SK-N-SH (cell line): ENCODE results near the gene SRSF12. TPM values are rescaled to one million over a fixed set of nuclear protein-coding genes. Genes with fewer than 3 reads are reported as not detected.

Source experiments
- CTCF ChIA-PET: fragments of 300-600, 350-600 bp; formaldehyde crosslinking; extraction: SDS; loops from one replicate; lab custom pipeline; 2021; lab: Yijun Ruan, JAX
- POLR2A ChIA-PET: fragments of 350-600 bp; sonication (Branson Sonifier 250); formaldehyde crosslinking; extraction: SDS; loops from one replicate; lab custom pipeline; 2020; ENCODE audit warnings: antibody characterized with exemption, inconsistent platforms; lab: Yijun Ruan, JAX
- DNase-seq: peaks from one replicate; pipeline ENCODE4 v3.0.0; 2012
- H2AFZ ChIP-seq: fragments of 200-600 bp; sonication (generic); 2 replicates; pipeline ENCODE4 v1.8.1; 2016; ENCODE audit warnings: antibody characterized with exemption, mild to moderate bottlenecking, low read depth
- H3F3A ChIP-seq: fragments of 200-600 bp; sonication (generic); replicated peaks from 2 replicates; pipeline ENCODE3; 2016; ENCODE audit warnings: antibody characterized with exemption, mild to moderate bottlenecking; ENCODE audit not compliant: insufficient read depth
- H3K27ac ChIP-seq, 2 experiments: fragments of 200-500 bp in 1 of 2; fragments of 200-600 bp in 1 of 2; sonication (Bioruptor generic) in 1 of 2; sonication (generic), shearing (Covaris generic) in 1 of 2; 2 replicates each; pipeline versions ENCODE4 v1.5.1 to v1.6.1; 2014 to 2016; ENCODE audit warnings: low read depth in 2 of 2, inconsistent platforms in 1 of 2, low read length in 1 of 2, mild to moderate bottlenecking in 1 of 2, mixed read lengths in 1 of 2
- H3K27me3 ChIP-seq: fragments of 200-600 bp; sonication (generic), shearing (Covaris generic); 2 replicates; pipeline ENCODE4 v1.6.1; 2016; ENCODE audit warnings: mixed run types; ENCODE audit not compliant: insufficient read depth
- H3K36me3 ChIP-seq, 2 experiments: fragments of 200-500 bp in 1 of 2; fragments of 200-600 bp in 1 of 2; sonication (Bioruptor generic) in 1 of 2; sonication (generic) in 1 of 2; replicated peaks in 1 of 2; 2 replicates each; pipeline versions ENCODE3 to v1.5.1; 2014 to 2016; ENCODE audit warnings: low read length in 1 of 2, mild to moderate bottlenecking in 1 of 2; ENCODE audit not compliant: insufficient read depth in 2 of 2, control insufficient read depth in 1 of 2
- H3K4me1 ChIP-seq, 2 experiments: fragments of 200-500 bp in 1 of 2; fragments of 200-600 bp in 1 of 2; sonication (Bioruptor generic) in 1 of 2; sonication (generic), shearing (Covaris generic) in 1 of 2; 2 replicates each; pipeline versions ENCODE4 v1.5.1 to v1.6.1; 2014 to 2016; ENCODE audit warnings: low read depth in 1 of 2, low read length in 1 of 2, mixed run types in 1 of 2; ENCODE audit not compliant: insufficient read depth in 2 of 2, control insufficient read depth in 1 of 2
- H3K4me2 ChIP-seq: fragments of 200-600 bp; sonication (generic), shearing (Covaris generic); 2 replicates; pipeline ENCODE4 v1.6.1; 2017; ENCODE audit warnings: mixed run types
- H3K4me3 ChIP-seq, 2 experiments: fragments of 200-500 bp in 1 of 2; fragments of 200-600 bp in 1 of 2; sonication (Bioruptor generic) in 1 of 2; sonication (generic), shearing (Covaris generic) in 1 of 2; 2 replicates each; pipeline versions ENCODE4 v1.5.1 to v1.8.1; 2014 to 2016; ENCODE audit warnings: low read depth in 2 of 2, inconsistent platforms in 1 of 2, low read length in 1 of 2, mild to moderate bottlenecking in 1 of 2, mixed read lengths in 1 of 2, moderate library complexity in 1 of 2
- H3K79me2 ChIP-seq: fragments of 200-600 bp; sonication (generic); 2 replicates; pipeline ENCODE4 v1.8.1; 2017; ENCODE audit warnings: mild to moderate bottlenecking; ENCODE audit not compliant: insufficient read depth
- H3K9ac ChIP-seq: fragments of 200-600 bp; sonication (generic); 2 replicates; pipeline ENCODE4 v1.6.1; 2017; ENCODE audit warnings: mixed run types
- H3K9me2 ChIP-seq: fragments of 200-600 bp; sonication (generic); 2 replicates; pipeline ENCODE4 v1.6.1; 2017; ENCODE audit warnings: mixed run types
- H3K9me3 ChIP-seq: fragments of 200-600 bp; sonication (generic); 2 replicates; pipeline ENCODE4 v1.6.1; 2017; ENCODE audit warnings: mixed run types, mild to moderate bottlenecking, moderate library complexity
- H4K20me1 ChIP-seq: fragments of 200-600 bp; sonication (generic); 2 replicates; pipeline ENCODE4 v1.6.1; 2017; ENCODE audit warnings: mild to moderate bottlenecking, mixed run types; ENCODE audit not compliant: insufficient read depth
- CHD2 ChIP-seq: fragments of 150-350 bp; IDR thresholded peaks from 2 replicates; pipeline ENCODE4 v1.6.1; 2018; ENCODE audit warnings: low read length; ENCODE audit not compliant: partially characterized antibody
- CTCF ChIP-seq: fragments of 200-600 bp; sonication (generic); IDR thresholded peaks from 2 replicates; pipeline ENCODE4 v1.6.1; 2017; ENCODE audit warnings: antibody characterized with exemption, mild to moderate bottlenecking, moderate library complexity
- ELF1 ChIP-seq: IDR thresholded peaks from 2 replicates; pipeline ENCODE4 v1.4.0; 2012
- EP300 ChIP-seq, 2 experiments: IDR thresholded peaks; 2 replicates each; pipeline versions ENCODE4 v1.4.0 to v1.6.1; 2012; ENCODE audit warnings: borderline replicate concordance in 1 of 2, low read depth in 1 of 2, low read length in 1 of 2
- EZH2phosphoT487 ChIP-seq: fragments of 200-600 bp; sonication (generic); IDR thresholded peaks from 2 replicates; pipeline ENCODE4 v1.6.1; 2017; ENCODE audit warnings: low read depth, mixed run types, mild to moderate bottlenecking, antibody characterized with exemption, moderate library complexity, borderline replicate concordance
- FOSL2 ChIP-seq: IDR thresholded peaks from 2 replicates; pipeline ENCODE4 v1.4.0; 2012; ENCODE audit warnings: low read depth, mild to moderate bottlenecking, moderate library complexity, borderline replicate concordance
- GATA2 ChIP-seq: sonication (generic); formaldehyde crosslinking; IDR thresholded peaks from 2 replicates; pipeline ENCODE4 v1.5.0; 2020; ENCODE audit warnings: mild to moderate bottlenecking, missing genetic modification reagents
- IRF3 ChIP-seq: fragments of 150-350 bp; IDR thresholded peaks from 2 replicates; pipeline ENCODE4 v1.6.1; 2016; ENCODE audit warnings: mild to moderate bottlenecking, low read depth, low read length
- MAX ChIP-seq: IDR thresholded peaks from 2 replicates; pipeline ENCODE4 v1.4.0; 2012; ENCODE audit warnings: low read depth
- MEF2A ChIP-seq: IDR thresholded peaks from 2 replicates; pipeline ENCODE4 v1.4.0; 2012; ENCODE audit warnings: low read depth, borderline replicate concordance
- NRF1 ChIP-seq: IDR thresholded peaks from 2 replicates; pipeline ENCODE4 v1.6.1; 2012; ENCODE audit warnings: low read depth, mild to moderate bottlenecking, low read length
- PBX3 ChIP-seq: IDR thresholded peaks from 2 replicates; pipeline ENCODE4; 2012
- REST ChIP-seq: IDR thresholded peaks from 2 replicates; pipeline ENCODE4 v1.6.1; 2012; ENCODE audit warnings: mild to moderate bottlenecking, low read depth, low read length, moderate library complexity
- SIN3A ChIP-seq: IDR thresholded peaks from 2 replicates; pipeline ENCODE4 v1.6.1; 2012; ENCODE audit warnings: low read depth, mild to moderate bottlenecking, low read length, moderate library complexity, borderline replicate concordance
- SMC3 ChIP-seq: IDR thresholded peaks from 2 replicates; pipeline ENCODE4 v1.6.1; 2012; ENCODE audit warnings: low read depth, low read length, improper control_type of control experiment
- TCF12 ChIP-seq: IDR thresholded peaks from 2 replicates; pipeline ENCODE4 v1.4.0; 2012
- USF2 ChIP-seq: fragments of 150-350 bp; IDR thresholded peaks from 2 replicates; pipeline ENCODE4 v1.6.1; 2017; ENCODE audit warnings: antibody characterized with exemption, low read length, low read depth, borderline replicate concordance
- ZBTB33 ChIP-seq: IDR thresholded peaks from 2 replicates; pipeline ENCODE4 v1.4.0; 2012; ENCODE audit warnings: low read depth, borderline replicate concordance
- WGBS: methylation state at CpG from one replicate; pipeline ENCODE4 v1.1.6; 2017; ENCODE audit warnings: low lambda C conversion rate; 5-methylcytosine and 5-hydroxymethylcytosine counted together
- polyA plus RNA-seq, 3 experiments: library from polyadenylated mRNA; depleted of rRNA; stranded (reverse); fragments of >200 nt; gene quantifications; 2 replicates each; pipeline ENCODE4 v1.2.3, GENCODE V29; 2012

SRSF12 gene
- polyA plus RNA-seq, 1 of the 3 experiments (the other 2 are of a cell fraction) = 1.1 TPM

GRCh38 chr6:89111933-89112332, 5.9 kb downstream of the SRSF12 start (continued):
- TF ChIP-seq FOSL2 = no peak
- TF ChIP-seq MAX = no peak
- no peak for TF ChIP-seq ZBTB33
- no peak for TF ChIP-seq EZH2phosphoT487
- no peak for TF ChIP-seq CTCF
- TF ChIP-seq CHD2 = no peak
- TF ChIP-seq GATA2 (CRISPR knock-in tag) = no peak
- TF ChIP-seq PBX3 = no peak
- no peak for TF ChIP-seq EP300 (IDR thresholded peaks at IDR 0.05; ENCODE audit: borderline replicate concordance in 1 of 2, low read depth in 1 of 2, low read length in 1 of 2)
- TF ChIP-seq SMC3 = no peak
- no peak for TF ChIP-seq USF2

GRCh38 chr6:89110284-89110683, 7.6 kb downstream of the SRSF12 start:
- Histone ChIP-seq H3K4me2 (no peak overlapping the region), H3K9me3 (no peaks in the 10 kb centered on the region), H3K9ac (no peak overlapping the region), H3K4me1 (no peaks in the 10 kb centered on the region), H3K27me3 (no peaks in the 10 kb centered on the region), H2AFZ (no peak overlapping the region), H3K9me2 (no peaks in the 10 kb centered on the region), H3K79me2 (no peaks in the 10 kb centered on the region), H3F3A (no peaks in the 10 kb centered on the region), H3K27ac (no peak overlapping the region), H4K20me1 (no peaks in the 10 kb centered on the region), H3K4me3 (no peak overlapping the region), H3K36me3 (no peaks in the 10 kb centered on the region)
- POLR2A ChIA-PET = no interaction called here
- 91% methylated on average over 3 of the region's 3 CpGs for WGBS
- DNase-seq = no peak
- CTCF ChIA-PET = interaction anchor here (1.6 kb wide), 2 partner anchors 27 to 128 kb away, joined by 4 to 5 read pairs; no protein-coding TSS in a partner anchor
- TF ChIP-seq MEF2A (no peak), SIN3A (no peak), IRF3 (no peak), ELF1 (no peak), TCF12 (no peak), MAX (no peak), EZH2phosphoT487 (no peak), NRF1 (no peak), REST (no peak)
